Endothelial cell of umbilical vein (primary cell): ENCODE measurements around the gene FRMD5.

Source experiments
- POLR2A ChIP-seq: IDR thresholded peaks from 2 replicates; pipeline ENCODE4 v1.6.1; 2012; ENCODE audit warnings: low read depth, mild to moderate bottlenecking, control low read depth, low read length
- POLR2AphosphoS5 ChIP-seq: IDR thresholded peaks from 2 replicates; pipeline ENCODE4 v1.6.1; 2012; ENCODE audit warnings: low read depth, mild to moderate bottlenecking, control low read depth, low read length, moderate library complexity; ENCODE audit not compliant: insufficient read depth
- TF ChIP-seq, protein P1 (sequence below), 2 donors: IDR thresholded peaks; 1 replicate in 1 of 2; 2 replicates in 1 of 2; pipeline ENCODE4 v1.5.1; 2011; ENCODE audit warnings: low read length in 2 of 2, mild to moderate bottlenecking in 2 of 2, moderate library complexity in 2 of 2, control low read depth in 1 of 2, inconsistent platforms in 1 of 2, low read depth in 1 of 2; ENCODE audit not compliant: insufficient read depth in 1 of 2; ENCODE audit errors: extremely low read depth in 1 of 2
- TF ChIP-seq, protein P2 (sequence below): IDR thresholded peaks from 2 replicates; pipeline ENCODE4 v1.6.1; 2011; ENCODE audit not compliant: insufficient read depth, insufficient read length

DNA sequence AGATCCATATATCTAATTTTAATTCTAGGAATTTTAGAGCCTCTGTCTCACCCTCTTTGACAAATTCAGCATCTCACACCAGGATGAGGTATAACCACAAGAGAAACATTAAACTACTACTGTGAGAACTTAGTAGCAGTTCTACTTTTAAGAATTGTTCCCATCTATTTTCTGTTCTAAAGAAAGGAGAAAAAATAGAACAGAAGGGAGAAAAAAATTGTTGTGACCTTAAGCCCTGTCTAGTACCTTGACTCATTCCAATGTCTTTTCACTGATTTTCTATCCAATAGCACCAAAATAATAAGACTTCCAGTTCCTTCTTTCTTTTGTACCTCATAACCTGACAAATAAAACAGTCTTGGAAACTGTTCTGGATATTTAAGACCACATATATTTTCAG is 37.0 kb downstream of the FRMD5 start:
- TF ChIP-seq, protein P1, sequence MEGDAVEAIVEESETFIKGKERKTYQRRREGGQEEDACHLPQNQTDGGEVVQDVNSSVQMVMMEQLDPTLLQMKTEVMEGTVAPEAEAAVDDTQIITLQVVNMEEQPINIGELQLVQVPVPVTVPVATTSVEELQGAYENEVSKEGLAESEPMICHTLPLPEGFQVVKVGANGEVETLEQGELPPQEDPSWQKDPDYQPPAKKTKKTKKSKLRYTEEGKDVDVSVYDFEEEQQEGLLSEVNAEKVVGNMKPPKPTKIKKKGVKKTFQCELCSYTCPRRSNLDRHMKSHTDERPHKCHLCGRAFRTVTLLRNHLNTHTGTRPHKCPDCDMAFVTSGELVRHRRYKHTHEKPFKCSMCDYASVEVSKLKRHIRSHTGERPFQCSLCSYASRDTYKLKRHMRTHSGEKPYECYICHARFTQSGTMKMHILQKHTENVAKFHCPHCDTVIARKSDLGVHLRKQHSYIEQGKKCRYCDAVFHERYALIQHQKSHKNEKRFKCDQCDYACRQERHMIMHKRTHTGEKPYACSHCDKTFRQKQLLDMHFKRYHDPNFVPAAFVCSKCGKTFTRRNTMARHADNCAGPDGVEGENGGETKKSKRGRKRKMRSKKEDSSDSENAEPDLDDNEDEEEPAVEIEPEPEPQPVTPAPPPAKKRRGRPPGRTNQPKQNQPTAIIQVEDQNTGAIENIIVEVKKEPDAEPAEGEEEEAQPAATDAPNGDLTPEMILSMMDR (IDR thresholded peaks at IDR 0.05; ENCODE audit: extremely low read depth in 1 of 2, insufficient read depth in 1 of 2, low read depth in 1 of 2, low read length in 2 of 2) = no peak
- TF ChIP-seq POLR2A (no peak), POLR2AphosphoS5 (no peak)
- TF ChIP-seq, protein P2, sequence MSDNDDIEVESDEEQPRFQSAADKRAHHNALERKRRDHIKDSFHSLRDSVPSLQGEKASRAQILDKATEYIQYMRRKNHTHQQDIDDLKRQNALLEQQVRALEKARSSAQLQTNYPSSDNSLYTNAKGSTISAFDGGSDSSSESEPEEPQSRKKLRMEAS = no peak
